Measurements from ENCODE around the gene VANGL2. TPM values are rescaled to one million over a fixed set of nuclear protein-coding genes. Genes with fewer than 3 reads are reported as not detected.
A peak's percentile ranks its signal among the peaks of the same experiment; 100 is the strongest.

VANGL2 gene
- total and polyA plus RNA-seq, 9 of the 15 experiments (the other 6 are each of a cell fraction or from before 2014, with no cell fraction given): 0.28 to 4.0 (median 0.98) TPM

DNA sequence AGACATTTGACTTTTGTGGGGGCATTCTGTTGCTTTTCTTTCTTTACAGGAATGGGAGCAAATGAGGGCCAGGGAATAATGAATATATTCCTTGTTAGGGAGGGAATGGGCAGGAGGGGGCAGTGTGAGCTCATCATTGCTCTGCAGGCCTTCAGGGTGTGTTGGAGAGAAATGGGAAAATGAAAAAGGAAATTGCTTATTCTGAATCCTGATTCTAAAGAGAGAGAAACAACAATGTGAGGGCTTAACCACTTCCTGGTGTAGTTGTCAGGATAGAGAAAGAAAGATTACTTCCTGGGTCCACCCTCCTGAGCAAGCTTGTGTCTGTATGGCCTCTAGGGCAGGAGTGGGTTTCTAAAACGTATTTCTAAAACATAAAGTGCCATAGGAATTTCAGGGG lies 28.3 kb downstream of the VANGL2 start (continued):
- no peak for TF ChIP-seq PBX2 (CRISPR knock-in tag; IDR thresholded peaks at IDR 0.05; ENCODE audit: low read depth)
- TF ChIP-seq PBX2 (tag; conservative IDR thresholded peaks at IDR 0.05; ENCODE audit: low read depth): peak; percentile 51; the same call in 1 of the 2 replicates
- TF ChIP-seq ZNF395 (CRISPR knock-in tag; IDR thresholded peaks at IDR 0.05): peak; percentile 82
- TF ChIP-seq, protein P1, sequence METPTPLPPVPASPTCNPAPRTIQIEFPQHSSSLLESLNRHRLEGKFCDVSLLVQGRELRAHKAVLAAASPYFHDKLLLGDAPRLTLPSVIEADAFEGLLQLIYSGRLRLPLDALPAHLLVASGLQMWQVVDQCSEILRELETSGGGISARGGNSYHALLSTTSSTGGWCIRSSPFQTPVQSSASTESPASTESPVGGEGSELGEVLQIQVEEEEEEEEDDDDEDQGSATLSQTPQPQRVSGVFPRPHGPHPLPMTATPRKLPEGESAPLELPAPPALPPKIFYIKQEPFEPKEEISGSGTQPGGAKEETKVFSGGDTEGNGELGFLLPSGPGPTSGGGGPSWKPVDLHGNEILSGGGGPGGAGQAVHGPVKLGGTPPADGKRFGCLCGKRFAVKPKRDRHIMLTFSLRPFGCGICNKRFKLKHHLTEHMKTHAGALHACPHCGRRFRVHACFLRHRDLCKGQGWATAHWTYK (CRISPR knock-in tag; IDR thresholded peaks at IDR 0.05): no peak
- no peak for TF ChIP-seq U2AF2 (optimal IDR thresholded peaks at IDR 0.05; ENCODE audit: low read depth, low read length)
- no peak for TF ChIP-seq HDAC6 (IDR thresholded peaks at IDR 0.05; ENCODE audit: low read depth, low read length)
- TF ChIP-seq, protein P2, sequence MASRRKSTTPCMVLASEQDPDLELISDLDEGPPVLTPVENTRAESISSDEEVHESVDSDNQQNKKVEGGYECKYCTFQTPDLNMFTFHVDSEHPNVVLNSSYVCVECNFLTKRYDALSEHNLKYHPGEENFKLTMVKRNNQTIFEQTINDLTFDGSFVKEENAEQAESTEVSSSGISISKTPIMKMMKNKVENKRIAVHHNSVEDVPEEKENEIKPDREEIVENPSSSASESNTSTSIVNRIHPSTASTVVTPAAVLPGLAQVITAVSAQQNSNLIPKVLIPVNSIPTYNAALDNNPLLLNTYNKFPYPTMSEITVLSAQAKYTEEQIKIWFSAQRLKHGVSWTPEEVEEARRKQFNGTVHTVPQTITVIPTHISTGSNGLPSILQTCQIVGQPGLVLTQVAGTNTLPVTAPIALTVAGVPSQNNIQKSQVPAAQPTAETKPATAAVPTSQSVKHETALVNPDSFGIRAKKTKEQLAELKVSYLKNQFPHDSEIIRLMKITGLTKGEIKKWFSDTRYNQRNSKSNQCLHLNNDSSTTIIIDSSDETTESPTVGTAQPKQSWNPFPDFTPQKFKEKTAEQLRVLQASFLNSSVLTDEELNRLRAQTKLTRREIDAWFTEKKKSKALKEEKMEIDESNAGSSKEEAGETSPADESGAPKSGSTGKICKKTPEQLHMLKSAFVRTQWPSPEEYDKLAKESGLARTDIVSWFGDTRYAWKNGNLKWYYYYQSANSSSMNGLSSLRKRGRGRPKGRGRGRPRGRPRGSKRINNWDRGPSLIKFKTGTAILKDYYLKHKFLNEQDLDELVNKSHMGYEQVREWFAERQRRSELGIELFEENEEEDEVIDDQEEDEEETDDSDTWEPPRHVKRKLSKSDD (conservative IDR thresholded peaks at IDR 0.05; ENCODE audit: low read length): no peak
- TF ChIP-seq NR2C1 (IDR thresholded peaks at IDR 0.05): no peak
- TF ChIP-seq NR2C1 (tag; IDR thresholded peaks at IDR 0.05): 0 out of 2 replicates have a peak, but pooled peaks have one; percentile 9
- TF ChIP-seq PKNOX1 (IDR thresholded peaks at IDR 0.05): peak; percentile 43
- TF ChIP-seq RAD21 (CRISPR knock-in tag; conservative IDR thresholded peaks at IDR 0.05 in 1 of 2, IDR thresholded peaks at IDR 0.05 in 1 of 2): peak; percentile 99
- TF ChIP-seq PML (IDR thresholded peaks at IDR 0.05; ENCODE audit: low read length): no peak
- TF ChIP-seq ATF1 (CRISPR knock-in tag; IDR thresholded peaks at IDR 0.05): no peak
- no peak for TF ChIP-seq ATF1 (tag; IDR thresholded peaks at IDR 0.05)
- no peak for TF ChIP-seq HOMEZ (CRISPR knock-in tag; IDR thresholded peaks at IDR 0.05)

All from K562 (cell line).